NCI-H2171 treated with DMSO at 0.1 percent for 48 hours (cell line): ENCODE measurements around the gene ASB2.

Source experiments
- DNase-seq: peaks from one replicate; lab custom pipeline; 2025; lab: John Stamatoyannopoulos, UW

The ASB2 gene

GRCh38 chr14:93960774-93961438, 15.5 kb downstream of the ASB2 start:
- no peak for DNase-seq

- DNase-seq, result no peak
Observed at GRCh38 chr14:93960108-93960475, 16.3 kb downstream of the ASB2 start.

DNA sequence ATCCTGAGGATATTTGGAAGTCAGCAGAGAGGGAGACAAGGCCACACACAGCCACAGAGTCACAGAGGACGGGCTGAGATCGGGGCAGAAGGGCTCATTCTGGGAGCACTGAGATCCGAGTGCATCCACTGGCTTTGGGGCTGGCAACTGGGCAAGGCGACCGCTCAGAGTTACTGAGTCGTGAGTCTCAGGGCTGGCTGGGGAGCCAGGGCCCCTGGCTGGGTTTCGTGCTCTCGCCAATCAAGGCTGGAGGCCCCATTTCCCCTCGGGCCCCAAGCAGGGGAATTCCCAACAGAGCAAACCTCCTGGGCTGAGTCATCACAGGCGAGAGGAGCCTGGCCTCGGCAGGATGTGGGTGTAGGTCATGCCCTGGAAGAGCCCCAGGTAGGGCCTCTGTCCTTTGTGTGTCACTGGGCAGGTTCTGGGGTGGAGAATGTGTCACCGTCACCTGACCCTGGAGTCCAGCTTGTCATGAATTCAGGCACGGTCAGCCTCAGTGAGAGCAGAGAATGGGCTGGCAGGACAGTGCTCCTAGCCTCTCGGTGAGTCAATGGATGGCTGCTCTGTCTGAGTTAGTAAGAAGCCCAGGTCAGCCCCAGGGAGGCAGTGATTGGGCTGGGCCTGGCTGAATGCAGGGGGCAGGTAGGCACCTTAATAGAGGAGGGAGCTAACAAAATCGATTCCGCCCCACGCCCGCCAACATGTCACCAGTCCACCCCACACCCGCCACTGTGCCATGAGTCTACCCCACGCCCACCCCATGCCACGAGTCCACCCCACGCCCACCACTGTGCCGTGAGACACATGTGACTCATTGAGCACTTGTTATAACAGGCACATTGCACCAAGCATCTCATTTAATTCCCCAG, 16.9 kb downstream of the ASB2 start:
- DNase-seq, result no peak

- no peak for DNase-seq
Observed at GRCh38 chr14:93958567-93959238, 17.7 kb downstream of the ASB2 start.

GRCh38 chr14:93957751-93958566, 18.4 kb downstream of the ASB2 start:
- DNase-seq, result no peak

GRCh38 chr14:93957333-93957710, 19.0 kb downstream of the ASB2 start:
- DNase-seq, result no peak

GRCh38 chr14:93956514-93957332, 19.6 kb downstream of the ASB2 start:
- DNase-seq, result no peak

DNA sequence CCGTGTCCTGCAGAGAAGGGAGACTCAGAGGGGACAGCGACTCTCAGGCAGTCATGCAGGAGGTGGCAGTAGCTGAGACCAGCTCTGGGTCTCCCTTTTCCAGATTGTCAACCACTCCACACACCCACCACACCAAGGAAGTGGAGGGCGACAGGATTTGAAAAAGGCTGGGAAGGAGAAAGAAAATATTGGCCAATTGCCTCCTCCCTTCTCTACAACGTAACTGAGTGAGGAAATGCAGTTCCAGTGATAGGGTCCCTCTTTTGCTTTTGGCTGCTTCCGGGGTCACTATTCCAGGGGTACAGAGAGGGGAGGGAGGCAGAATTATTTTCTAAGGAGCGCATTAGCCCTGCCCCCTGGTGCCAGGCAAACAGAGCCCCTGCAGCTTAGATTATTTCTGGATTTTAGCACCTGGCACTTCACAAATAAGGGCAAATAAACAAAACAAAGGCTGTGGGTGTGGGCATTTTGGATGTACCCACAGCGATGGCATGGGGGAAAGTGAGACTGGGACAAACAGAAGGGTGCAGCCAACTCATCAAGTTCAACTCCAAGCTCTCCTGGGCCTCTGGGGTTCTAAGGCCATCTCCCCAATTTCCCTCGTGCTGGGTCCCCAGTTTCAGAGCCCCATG, 20.4 kb downstream of the ASB2 start:
- no peak for DNase-seq

DNA sequence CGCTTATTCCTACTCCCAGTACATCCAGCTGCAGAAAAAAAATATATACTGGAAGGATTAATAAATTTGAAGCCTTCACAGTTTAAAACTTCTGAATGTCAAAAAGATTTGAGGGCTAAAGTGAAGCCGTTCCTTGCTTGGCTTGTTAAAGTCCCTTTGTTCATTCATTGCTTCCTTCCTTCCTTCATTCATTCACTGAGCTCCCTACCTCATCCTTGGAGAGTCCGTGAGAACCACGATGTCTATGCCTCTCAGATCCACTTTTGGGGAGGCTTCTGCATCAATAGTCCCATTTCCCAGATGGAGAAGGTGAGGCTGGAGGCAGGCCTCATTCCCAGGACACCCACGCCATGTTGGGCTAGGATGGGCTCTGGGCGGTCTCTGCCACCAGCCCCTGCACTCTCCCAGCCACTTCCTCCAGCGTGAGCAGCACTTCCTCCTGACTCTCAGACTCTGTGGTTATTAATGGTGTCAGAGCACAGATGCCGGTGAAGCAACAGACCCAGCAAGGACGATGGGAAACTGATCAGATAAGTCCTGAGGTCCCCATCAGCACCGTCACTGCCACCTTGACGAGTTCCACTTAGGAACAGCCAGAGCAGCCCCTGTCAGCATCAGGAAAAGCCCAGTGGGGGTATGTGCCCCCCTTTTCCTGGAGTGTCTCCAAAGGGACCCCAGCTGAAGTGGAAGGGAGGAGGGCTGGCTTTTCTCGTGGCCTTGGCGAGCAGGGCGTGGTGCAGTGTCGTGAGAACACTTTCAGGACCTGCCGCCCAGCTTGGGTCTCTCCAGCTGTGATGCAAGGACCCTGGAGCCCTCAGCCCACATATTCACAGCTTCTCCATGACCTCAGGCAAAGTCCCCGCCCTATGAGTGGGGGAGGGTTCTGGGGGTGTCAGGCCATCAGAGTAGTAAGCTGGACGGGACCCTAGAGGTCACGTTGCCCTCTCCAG, 21.2 kb downstream of the ASB2 start:
- DNase-seq, result no peak

GRCh38 chr14:93954516-93954830, 21.9 kb downstream of the ASB2 start:
- no peak for DNase-seq

DNA sequence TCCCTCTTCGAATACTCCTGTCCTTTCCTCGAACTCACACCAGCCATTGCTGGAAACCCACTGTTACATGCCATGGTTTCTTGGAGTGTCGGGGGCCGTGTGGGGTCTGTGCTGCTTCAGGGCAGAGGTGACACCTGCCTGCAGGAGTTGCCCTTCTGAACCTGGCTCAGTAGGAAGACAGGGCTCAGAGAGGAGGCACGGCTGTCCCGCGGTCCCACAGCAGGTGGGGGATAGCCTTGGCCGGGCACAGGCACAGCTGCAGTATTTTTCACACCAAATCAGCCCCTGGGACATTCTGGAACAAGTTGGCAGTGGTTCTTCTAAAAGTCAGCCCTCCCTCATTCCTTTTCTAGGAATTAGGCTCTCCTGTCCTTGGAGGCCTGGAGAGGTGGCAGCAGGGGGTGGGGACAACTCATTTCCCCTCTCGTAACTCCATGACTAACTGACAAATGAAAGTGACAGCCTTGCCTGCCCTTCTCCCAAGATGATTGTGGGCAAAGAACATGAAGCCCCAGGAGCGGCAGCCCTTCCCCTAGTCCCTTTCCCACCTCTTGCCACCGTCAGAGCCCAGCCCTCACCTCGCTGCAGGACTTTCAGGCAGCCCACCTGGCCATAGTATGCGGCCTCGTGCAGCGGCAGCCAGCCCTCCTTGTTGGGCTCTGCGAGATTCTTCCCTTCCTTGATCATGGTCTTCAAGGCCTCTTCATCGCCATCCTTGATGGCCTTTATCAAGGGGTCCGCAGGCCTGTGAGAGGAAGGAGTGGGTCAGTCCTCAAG, 22.4 kb downstream of the ASB2 start:
- no peak for DNase-seq

DNA sequence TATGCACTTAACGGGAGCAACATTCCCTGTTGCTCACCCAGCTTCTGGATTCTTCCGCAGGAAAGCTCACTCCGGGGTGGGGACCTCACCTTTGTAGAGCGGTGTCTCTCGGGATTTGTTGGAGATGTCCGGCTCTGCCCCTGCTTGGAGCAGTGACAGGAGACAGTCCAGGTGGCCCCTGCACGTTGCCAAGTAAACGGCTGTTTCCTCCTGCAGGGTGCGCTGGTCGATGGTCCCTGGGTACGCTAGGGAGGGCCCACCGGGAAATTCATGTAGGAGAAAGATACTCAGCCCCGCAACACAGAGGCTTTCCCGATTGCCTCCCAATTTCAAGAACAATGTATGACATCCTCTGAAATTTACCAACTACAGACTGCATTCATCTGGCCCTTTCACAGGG, 23.1 kb downstream of the ASB2 start:
- DNase-seq, result no peak

DNA sequence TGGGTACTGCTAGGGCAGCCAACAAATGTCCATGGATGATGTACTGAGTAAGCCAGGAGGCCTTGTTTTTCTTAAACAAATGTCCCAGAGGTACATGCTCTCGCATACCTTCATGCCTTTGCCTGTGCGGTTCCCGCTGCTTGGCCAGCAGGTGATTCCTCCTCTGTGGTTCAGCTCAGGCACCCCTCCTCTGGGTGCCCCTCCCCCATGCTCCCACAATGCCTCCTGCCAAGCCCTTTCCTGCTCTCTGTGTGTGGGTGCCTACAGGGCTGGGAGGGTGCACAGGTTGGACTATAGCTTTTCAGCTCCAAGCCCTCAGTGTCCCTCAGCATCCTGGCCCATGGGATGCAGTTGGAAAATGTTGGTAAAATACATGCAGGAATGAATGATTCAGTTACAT, 23.5 kb downstream of the ASB2 start:
- DNase-seq, result no peak

GRCh38 chr14:93951635-93952540, 24.5 kb downstream of the ASB2 start:
- peak; percentile 41 for DNase-seq

DNA sequence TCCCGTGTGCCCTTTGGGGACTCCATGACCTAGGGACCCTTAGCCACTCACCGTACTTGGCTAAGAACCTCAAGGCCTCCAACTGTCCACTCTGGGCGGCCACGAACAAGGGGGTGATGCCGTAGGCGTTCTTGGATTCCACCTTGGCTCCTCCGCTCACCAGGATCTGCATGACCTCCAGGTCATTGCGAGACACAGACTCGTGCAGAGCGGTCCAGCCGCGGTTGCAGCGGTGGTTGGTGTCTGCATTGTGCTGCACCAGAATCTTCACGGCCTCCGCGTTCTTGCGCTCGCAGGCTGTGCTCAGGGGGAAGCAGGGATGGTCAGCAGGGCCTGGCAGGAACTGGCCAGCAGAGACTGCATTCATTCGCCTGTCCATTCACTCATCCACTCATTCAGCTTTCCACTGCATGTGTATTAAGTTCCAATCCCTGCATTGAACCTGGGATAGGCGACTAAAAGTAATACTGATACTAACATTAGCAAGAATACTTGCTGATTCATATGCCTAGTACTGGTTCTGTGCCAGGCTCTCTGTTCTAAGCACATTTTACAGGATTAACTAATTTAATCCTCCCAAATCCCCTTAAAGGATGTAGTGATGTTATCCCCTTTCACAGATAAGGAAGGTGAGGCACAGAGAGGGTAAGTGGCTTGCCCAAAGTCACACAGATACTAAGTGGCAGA, 25.3 kb downstream of the ASB2 start:
- no peak for DNase-seq

GRCh38 chr14:93949511-93950075, 26.8 kb downstream of the ASB2 start:
- no peak for DNase-seq

DNA sequence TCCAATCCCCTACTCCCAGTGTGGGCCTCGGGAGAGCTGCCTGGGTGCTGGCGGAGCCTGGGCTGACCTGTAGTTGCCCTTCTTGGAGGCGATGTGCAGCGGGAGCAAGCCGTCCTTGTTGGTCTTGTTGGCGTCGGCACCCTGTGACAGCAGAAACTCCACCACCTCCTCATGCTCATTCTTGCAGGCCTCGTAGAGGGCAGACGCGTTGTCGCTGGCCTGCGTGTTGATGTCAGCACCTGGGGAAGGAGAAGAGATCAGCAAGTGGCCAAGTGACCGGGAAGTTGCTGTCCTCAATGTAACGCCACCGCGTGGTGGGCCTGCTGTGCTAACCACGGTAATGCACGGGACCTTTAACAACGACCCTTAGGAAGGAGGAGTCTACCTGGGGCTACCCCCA, 29.1 kb downstream of the ASB2 start:
- DNase-seq, result no peak
